Hematopoietic multipotent progenitor cell (in vitro differentiated cells): Measurements from ENCODE around the gene PEG3. TPM values are rescaled to one million over a fixed set of nuclear protein-coding genes. Genes with fewer than 3 reads are reported as not detected.

Source experiments
- DNase-seq, 3 donors: peaks; one replicate each; pipeline ENCODE4 v3.0.0-alpha.2; 2011 to 2015; ENCODE audit warnings: low read depth in 2 of 3, low spot score in 2 of 3
- small RNA-seq: library from RNA; depleted of rRNA; stranded (forward); fragments of <200 nt; gene quantifications from one replicate; pipeline ENCODE3, GENCODE V24; 2012
- total RNA-seq: library from RNA; depleted of rRNA; stranded (reverse); fragments of >200 nt; gene quantifications from one replicate; pipeline ENCODE4 v1.2.3, GENCODE V29; 2012

The PEG3 gene
- total RNA-seq, 1 donor: 1.1 TPM

DNA sequence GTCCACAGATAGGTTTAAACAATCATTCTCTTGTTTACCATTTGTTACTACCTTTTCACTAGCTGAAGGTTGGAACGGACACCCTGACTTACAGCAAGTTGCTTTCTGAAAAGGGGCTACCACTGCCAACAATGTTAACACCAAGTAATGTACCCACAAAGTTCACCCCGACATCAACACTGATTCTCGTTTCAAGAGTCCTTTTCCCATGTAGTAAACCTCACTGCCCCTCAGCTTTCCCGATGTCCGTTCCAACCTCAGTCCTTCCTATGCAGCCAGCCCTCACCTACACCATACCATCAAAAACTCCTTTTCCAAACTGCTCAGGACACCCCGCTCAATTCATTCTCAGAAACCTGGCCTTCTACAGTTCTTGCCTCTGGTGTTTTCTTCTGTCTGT is 29.0 kb downstream of the PEG3 start:
- no peak for DNase-seq

DNA sequence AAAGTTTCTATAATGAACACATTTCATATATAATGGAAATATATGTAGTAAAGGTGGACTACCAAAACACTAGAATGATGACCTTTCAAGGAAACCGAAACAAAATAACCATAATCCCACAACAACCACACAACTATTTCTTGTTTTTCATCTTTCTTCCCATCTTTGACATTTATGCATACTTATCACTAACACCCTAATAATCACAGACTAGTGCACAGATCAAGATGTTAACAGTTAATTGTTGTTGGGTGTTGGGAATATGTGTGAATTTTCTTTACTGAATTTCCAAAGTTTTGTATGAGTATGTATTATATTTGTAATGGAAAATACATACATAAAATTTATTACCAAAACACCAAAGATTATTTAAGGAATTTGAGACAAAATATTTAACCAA is 30.3 kb downstream of the PEG3 start:
- no peak for DNase-seq

DNA sequence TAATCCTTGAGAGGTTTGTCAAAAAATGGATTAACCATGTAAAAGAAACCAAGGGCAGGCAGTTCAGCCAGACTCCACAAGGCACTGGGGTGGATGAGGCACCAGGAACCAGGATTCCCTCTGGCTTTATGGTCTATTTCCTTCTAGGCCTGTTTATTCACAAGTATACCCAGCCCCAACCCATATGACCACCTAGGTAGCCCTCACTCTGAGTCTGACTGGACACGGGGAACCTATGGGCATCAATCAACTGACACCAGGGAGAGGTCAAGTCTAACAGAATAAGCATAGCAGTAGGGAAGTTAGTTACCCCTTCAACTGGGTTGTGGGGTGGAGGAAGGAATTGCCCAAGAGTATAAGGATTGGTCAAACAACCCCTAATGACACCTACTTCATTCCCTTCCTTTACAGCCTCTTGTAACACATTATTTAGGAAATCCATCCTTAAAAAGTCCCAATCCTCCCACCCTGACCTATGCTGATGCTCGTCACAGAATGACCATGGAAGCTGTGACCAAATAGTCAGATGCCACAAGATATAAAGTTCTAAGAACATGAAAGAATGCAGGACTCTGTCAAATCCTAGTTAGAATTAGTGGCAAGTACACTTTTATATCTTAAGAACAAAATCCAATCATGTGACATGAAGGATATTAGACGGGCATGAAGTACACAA is 31.7 kb downstream of the PEG3 start:
- DNase-seq: no peak

DNA sequence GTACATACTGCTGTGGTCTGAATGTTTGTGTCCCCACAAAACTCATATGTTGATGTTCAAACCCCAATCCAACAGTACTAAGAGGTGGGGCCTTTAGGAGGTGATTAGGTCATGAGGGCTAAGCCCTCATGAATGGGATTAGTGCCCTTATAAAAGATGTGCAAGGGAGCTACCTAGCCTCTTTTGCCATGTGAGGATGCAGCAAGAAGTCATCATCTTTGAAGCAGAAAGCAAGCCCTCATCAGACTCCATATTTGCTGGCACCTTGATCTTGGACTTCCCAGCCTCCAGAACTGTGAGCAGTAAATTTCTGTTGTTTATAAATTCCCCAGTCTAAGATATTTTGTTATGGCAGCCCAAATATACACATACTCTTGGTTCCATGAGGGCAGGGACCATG is 33.9 kb downstream of the PEG3 start:
- DNase-seq: no peak

Small RNAs within 50 kb of the gene (small RNA-seq; reads per million reads assigned to genes)
- gene AC006115.2: not detected

Other genes starting within 250 kb of the PEG3 start
- gene ZNF71, start 245.4 kb downstream of the PEG3 start, total RNA-seq: 15.9 TPM
- gene SMIM17, start 197.6 kb downstream of the PEG3 start, total RNA-seq: 0.27 TPM
- 10.5 TPM for gene ZNF835, start 169.0 kb downstream of the PEG3 start, total RNA-seq
- not detected for gene ZIM2, start within 50 bp of the PEG3 start, total RNA-seq